ENCODE results near the gene TNS1.

- TF ChIP-seq, protein P1, sequence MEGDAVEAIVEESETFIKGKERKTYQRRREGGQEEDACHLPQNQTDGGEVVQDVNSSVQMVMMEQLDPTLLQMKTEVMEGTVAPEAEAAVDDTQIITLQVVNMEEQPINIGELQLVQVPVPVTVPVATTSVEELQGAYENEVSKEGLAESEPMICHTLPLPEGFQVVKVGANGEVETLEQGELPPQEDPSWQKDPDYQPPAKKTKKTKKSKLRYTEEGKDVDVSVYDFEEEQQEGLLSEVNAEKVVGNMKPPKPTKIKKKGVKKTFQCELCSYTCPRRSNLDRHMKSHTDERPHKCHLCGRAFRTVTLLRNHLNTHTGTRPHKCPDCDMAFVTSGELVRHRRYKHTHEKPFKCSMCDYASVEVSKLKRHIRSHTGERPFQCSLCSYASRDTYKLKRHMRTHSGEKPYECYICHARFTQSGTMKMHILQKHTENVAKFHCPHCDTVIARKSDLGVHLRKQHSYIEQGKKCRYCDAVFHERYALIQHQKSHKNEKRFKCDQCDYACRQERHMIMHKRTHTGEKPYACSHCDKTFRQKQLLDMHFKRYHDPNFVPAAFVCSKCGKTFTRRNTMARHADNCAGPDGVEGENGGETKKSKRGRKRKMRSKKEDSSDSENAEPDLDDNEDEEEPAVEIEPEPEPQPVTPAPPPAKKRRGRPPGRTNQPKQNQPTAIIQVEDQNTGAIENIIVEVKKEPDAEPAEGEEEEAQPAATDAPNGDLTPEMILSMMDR (IDR thresholded peaks at IDR 0.05; ENCODE audit: low read length) = no peak
- TF ChIP-seq EZH2phosphoT487 (IDR thresholded peaks at IDR 0.05; ENCODE audit: low read length) = no peak
These were observed 201.1 kb downstream of the TNS1 start for GRCh38 chr2:217801711-217802110.

Measured in MM.1S (cell line).